Neural cell (in vitro differentiated cells): ENCODE results near the gene PUM1.

Experiments
- CTCF ChIP-seq: fragments of 450-650 bp; IDR thresholded peaks from 2 replicates; pipeline ENCODE4 v1.5.1; 2014; ENCODE audit warnings: antibody characterized with exemption, mild to moderate bottlenecking, moderate library complexity; ENCODE audit not compliant: poor library complexity, severe bottlenecking
- EZH2 ChIP-seq: fragments of 200-600, 300-800 bp; shearing (Covaris generic), sonication (generic); IDR thresholded peaks from 2 replicates; pipeline ENCODE4 v1.6.1; 2014; ENCODE audit warnings: antibody characterized with exemption, low read length, borderline replicate concordance, mild to moderate bottlenecking; ENCODE audit not compliant: insufficient read depth, poor library complexity, severe bottlenecking
- MXI1 ChIP-seq: fragments of 450-650 bp; conservative IDR thresholded peaks from 2 replicates; pipeline ENCODE4 v1.6.1; 2014; ENCODE audit warnings: antibody characterized with exemption, mild to moderate bottlenecking; ENCODE audit not compliant: poor library complexity, severe bottlenecking
- POLR2AphosphoS5 ChIP-seq: IDR thresholded peaks from 2 replicates; pipeline ENCODE4 v1.6.1; 2012
- REST ChIP-seq: IDR thresholded peaks from 2 replicates; pipeline ENCODE4 v1.6.1; 2012; ENCODE audit warnings: borderline replicate concordance
- SMC3 ChIP-seq: fragments of 450-650 bp; conservative IDR thresholded peaks from 2 replicates; pipeline ENCODE4 v1.6.1; 2014; ENCODE audit warnings: antibody characterized with exemption, mild to moderate bottlenecking, moderate library complexity; ENCODE audit not compliant: poor library complexity

- TF ChIP-seq CTCF (no peak), EZH2 (no peak), POLR2AphosphoS5 (no peak), SMC3 (no peak), REST (no peak), MXI1 (no peak)
Observed at GRCh38 chr1:30906631-30907441, 158.7 kb downstream of the PUM1 start.
